Measurements from ENCODE around the gene DLG2.

Gene DLG2

GRCh38 chr11:84212468-84213390 lies 1414.4 kb downstream of the DLG2 start:
- DNase-seq (ENCODE audit: low spot score), result no peak

GRCh38 chr11:84211896-84212295 lies 1415.2 kb downstream of the DLG2 start:
- DNase-seq (ENCODE audit: low spot score), result no peak

GRCh38 chr11:84194696-84195095 lies 1432.4 kb downstream of the DLG2 start:
- no peak for DNase-seq (ENCODE audit: low spot score)

DNA sequence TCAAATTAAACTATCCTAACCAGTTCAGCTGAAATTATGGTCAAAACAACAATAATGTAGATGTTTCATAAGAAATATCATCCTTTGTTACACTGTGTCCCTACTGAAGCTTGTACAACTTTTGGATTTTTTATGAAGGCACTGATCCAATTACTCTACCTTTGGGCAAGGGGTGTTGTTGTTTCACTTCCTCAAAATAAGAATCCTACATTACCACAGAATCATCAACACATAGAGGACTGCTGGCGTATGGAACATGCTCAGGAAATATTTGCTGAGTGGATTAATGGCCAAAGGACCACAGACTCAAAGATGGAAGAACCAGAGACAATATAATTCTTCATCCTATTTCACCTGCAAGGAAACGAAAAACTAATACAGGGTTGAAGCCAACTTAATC lies 1433.4 kb downstream of the DLG2 start:
- DNase-seq (ENCODE audit: low spot score), result no peak

- no peak for DNase-seq (ENCODE audit: low spot score)
Measured at GRCh38 chr11:84188521-84188920, 1438.6 kb downstream of the DLG2 start.

GRCh38 chr11:84173078-84173477 lies 1454.1 kb downstream of the DLG2 start:
- DNase-seq (ENCODE audit: low spot score), result no peak

- no peak for DNase-seq (ENCODE audit: low spot score)
Measured at GRCh38 chr11:84165139-84165538, 1462.0 kb downstream of the DLG2 start.

DNA sequence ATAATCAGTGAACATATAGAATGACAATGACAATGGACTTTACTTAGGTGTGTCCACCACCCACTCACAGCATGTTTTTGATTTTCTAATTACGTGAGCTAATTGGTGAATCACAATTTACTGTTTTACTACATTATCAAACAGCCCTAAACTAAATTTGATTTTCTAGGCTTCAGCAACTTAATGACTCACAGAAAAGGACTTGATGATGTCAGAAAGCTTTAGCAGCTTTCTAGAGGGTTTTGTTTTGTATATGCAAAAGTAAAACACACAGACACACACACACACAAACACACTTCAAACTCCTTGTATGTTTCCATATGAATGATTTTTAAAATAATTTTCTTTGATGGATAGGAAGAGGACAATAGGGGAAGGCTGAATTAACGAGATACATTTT lies 1462.4 kb downstream of the DLG2 start:
- no peak for DNase-seq (ENCODE audit: low spot score)

GRCh38 chr11:84163116-84163515 lies 1464.0 kb downstream of the DLG2 start:
- DNase-seq (ENCODE audit: low spot score), result no peak

DNA sequence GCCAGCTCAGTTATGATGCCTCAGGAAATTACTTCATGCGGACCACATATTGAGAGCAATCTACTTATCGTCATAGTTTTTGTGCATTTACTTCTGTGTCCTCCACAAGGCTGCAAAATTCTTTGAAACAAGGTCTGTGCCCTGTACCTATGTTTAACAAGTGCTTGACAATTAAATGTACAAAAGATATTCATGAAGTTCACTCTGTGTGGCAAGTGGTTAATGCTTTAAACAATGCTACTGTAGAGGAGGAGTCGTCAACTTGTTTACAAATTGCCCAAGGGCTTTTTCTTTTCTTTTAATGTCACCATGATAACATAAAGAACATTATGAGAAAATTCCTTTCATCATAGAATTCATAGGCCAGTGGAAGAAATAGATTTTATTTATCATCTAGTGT lies 1469.5 kb downstream of the DLG2 start:
- DNase-seq (ENCODE audit: low spot score), result no peak

DNA sequence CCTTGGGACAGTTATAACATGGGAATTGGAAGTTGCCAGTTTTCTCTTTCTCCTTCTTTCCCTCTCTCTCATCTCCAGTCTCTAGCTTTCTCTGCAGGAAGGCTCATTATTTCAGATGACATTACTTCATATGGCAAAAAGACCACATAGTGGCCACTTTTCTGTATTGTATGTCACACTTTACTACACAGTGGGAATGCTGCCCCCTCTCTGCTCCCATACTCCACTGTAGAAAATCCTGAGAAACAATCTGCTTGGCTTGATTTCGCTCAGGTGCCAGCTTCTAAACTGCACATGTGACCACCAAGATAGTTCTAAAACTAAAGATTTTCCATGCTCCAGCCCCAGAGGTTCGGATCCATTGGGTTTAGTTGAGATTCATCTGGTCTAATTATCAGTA lies 1480.3 kb downstream of the DLG2 start:
- DNase-seq (ENCODE audit: low spot score), result no peak

- no peak for DNase-seq (ENCODE audit: low spot score)
Measured at GRCh38 chr11:84145616-84146185, 1481.4 kb downstream of the DLG2 start.

- DNase-seq (ENCODE audit: low spot score), result no peak
Measured at GRCh38 chr11:84144531-84144930, 1482.6 kb downstream of the DLG2 start.

DNA sequence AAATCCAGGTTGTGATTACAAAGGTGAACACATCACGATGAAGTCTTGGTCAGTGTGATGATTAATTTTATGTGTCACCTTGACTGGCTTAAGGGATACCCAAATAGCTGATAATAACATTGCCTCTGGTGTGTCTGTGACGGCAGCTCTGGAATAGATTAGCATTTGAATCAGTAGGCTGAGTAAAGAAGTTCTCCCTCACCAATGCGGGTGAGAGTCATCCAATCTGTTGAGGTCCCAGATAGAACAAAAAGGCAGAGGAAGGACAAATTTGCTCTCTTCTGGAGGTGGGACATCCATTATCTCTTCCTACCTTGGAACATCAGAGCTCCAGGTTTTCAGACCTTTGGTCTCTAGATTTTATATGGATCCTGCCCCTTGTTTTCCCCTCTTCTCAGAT lies 1484.7 kb downstream of the DLG2 start:
- DNase-seq (ENCODE audit: low spot score), result no peak

- DNase-seq (ENCODE audit: low spot score), result no peak
Measured at GRCh38 chr11:84140386-84141169, 1486.6 kb downstream of the DLG2 start.

DNA sequence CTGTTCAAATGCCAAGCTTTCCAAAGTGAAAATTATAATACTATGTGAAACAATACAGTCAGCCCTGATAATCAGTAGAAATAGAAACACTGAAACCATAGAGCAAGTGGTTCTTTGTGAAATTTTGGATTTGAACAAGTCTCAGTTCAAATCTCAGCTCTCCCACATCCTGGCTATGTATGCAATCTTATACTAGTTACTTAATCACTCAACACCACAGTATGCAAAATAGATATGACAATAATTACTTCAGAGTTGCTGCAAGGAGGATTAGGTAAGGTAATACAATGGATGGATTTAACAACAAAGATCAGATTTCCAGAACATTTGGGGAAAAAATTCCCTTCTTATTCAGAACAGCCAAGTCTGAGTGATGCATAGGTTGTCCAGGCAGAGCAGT lies 1489.2 kb downstream of the DLG2 start:
- no peak for DNase-seq (ENCODE audit: low spot score)

- no peak for DNase-seq (ENCODE audit: low spot score)
Measured at GRCh38 chr11:84137505-84137904, 1489.6 kb downstream of the DLG2 start.

GRCh38 chr11:84136926-84137325 lies 1490.2 kb downstream of the DLG2 start:
- DNase-seq (ENCODE audit: low spot score), result no peak

GRCh38 chr11:84130646-84131427 lies 1496.3 kb downstream of the DLG2 start:
- no peak for DNase-seq (ENCODE audit: low spot score)

GRCh38 chr11:84129961-84130576 lies 1497.1 kb downstream of the DLG2 start:
- DNase-seq (ENCODE audit: low spot score), result no peak

DNA sequence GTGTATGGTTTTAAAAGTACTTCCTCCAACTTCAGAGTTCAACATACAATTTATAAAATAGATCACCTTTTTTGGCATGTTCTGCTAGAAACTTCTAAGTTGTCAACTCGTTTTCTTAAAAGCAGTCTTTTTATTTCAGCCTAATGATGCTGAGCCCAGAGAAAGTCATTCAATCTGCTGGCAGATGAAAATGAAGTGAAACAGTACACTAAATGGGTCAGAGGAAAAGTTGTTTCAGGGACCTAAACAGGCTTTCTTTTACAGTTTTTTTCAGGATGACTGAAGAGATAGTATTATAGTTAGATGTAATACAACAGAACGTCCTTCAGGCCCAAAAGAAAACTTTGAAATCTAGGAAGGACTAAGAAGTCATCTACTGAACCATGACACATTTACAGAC lies 1498.3 kb downstream of the DLG2 start:
- DNase-seq (ENCODE audit: low spot score), result no peak

GRCh38 chr11:84117394-84117793 lies 1509.8 kb downstream of the DLG2 start:
- DNase-seq (ENCODE audit: low spot score), result no peak

All from SW480 (cell line).